IPS-15b (cell line): ENCODE data around the gene GLUL.
"Not testable (repeated sequence)": the region's sequence is repeated elsewhere in the genome, so short reads cannot be mapped to it uniquely, and the experiment has no call there.

Experiments used
- H3K27me3 ChIP-seq: one replicate; pipeline ENCODE4 v1.6.1; 2013; ENCODE audit warnings: low read length; ENCODE audit not compliant: control insufficient read depth, insufficient read depth
- H3K36me3 ChIP-seq: one replicate; pipeline ENCODE4 v1.6.1; 2013; ENCODE audit warnings: low read length; ENCODE audit not compliant: control insufficient read depth, insufficient read depth
- H3K4me1 ChIP-seq: one replicate; pipeline ENCODE4 v1.6.1; 2013; ENCODE audit warnings: mild to moderate bottlenecking, low read length; ENCODE audit not compliant: control insufficient read depth, insufficient read depth
- H3K4me3 ChIP-seq: one replicate; pipeline ENCODE4 v1.5.1; 2013; ENCODE audit warnings: low read depth, low read length
- H3K9ac ChIP-seq: one replicate; pipeline ENCODE4 v1.6.1; 2013; ENCODE audit warnings: low read depth, mild to moderate bottlenecking, low read length
- H3K9me3 ChIP-seq: one replicate; pipeline ENCODE4 v1.6.1; 2013; ENCODE audit warnings: mild to moderate bottlenecking, low read length; ENCODE audit not compliant: control insufficient read depth, insufficient read depth

Gene GLUL

GRCh38 chr1:182379781-182380180 is 11.8 kb downstream of the GLUL start:
- H3K9ac ChIP-seq, H3K4me1 ChIP-seq, H3K9me3 ChIP-seq, H3K27me3 ChIP-seq, H3K4me3 ChIP-seq: not testable (repeated sequence)
- peaks cover 14% of the 10 kb centered on the region for H3K36me3 ChIP-seq

- H3K27me3 ChIP-seq: no peaks in the 10 kb centered on the region
- no peaks in the 10 kb centered on the region for H3K4me1 ChIP-seq
- no peaks in the 10 kb centered on the region for H3K9me3 ChIP-seq
Observed at GRCh38 chr1:182376936-182377574, 14.5 kb downstream of the GLUL start.

GRCh38 chr1:182374101-182374834 is 17.3 kb downstream of the GLUL start:
- Histone ChIP-seq H3K9ac (no peak overlapping the region), H3K4me3 (no peak overlapping the region), H3K9me3 (no peaks in the 10 kb centered on the region), H3K36me3 (no peaks in the 10 kb centered on the region), H3K4me1 (no peaks in the 10 kb centered on the region), H3K27me3 (no peaks in the 10 kb centered on the region)

More at GRCh38 chr1:182376936-182377574, 14.5 kb downstream of the GLUL start:
- Histone ChIP-seq H3K4me3 (no peak overlapping the region), H3K36me3 (no peaks in the 10 kb centered on the region), H3K9ac (no peak overlapping the region)

- Histone ChIP-seq H3K9ac (no peak overlapping the region), H3K9me3 (no peaks in the 10 kb centered on the region), H3K36me3 (no peaks in the 10 kb centered on the region), H3K27me3 (no peaks in the 10 kb centered on the region), H3K4me3 (no peak overlapping the region), H3K4me1 (no peaks in the 10 kb centered on the region)
Observed at GRCh38 chr1:182370532-182370931, 21.1 kb downstream of the GLUL start.

DNA sequence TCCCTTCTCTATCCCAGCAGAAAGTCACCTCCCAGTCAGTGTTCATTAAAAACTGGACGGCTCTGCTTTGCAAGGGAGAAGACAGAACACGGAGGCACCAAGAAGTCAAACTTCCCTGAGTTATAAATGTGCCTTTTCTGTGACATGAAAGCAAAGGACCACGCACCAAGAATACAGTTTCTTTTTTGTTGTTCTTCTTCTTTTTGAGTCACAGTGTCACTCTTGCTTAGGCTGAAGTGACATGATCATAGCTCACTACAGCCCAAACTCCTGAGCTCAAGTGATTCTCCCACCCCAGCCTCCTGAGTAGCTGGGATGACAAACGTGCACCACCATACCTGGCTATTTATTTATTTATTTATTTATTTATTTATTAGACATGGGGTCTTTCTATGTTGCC is 22.7 kb downstream of the GLUL start:
- H3K4me1 ChIP-seq: no peaks in the 10 kb centered on the region
- H3K4me3 ChIP-seq: no peak overlapping the region
- no peaks in the 10 kb centered on the region for H3K9me3 ChIP-seq
- H3K36me3 ChIP-seq: no peaks in the 10 kb centered on the region
- no peaks in the 10 kb centered on the region for H3K27me3 ChIP-seq
- no peak overlapping the region for H3K9ac ChIP-seq

DNA sequence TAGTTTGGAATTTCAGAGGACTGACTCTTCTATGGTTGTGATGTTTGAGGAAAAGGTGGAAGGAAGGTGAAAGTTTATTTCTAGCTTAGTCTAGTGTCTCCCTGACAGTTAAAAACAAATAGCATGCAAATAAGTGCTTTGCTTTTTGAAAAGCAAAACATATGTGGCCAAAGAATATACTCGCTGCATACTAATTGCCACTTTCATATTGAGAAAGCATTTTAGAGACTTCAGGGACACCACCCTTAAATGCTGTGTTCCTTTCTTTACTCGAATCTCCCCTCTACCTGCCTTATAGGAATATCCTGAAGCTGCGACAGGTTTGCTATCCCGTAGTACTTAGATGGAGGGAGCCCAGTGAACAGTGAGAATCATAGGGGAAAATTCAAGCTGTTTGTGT is 23.2 kb downstream of the GLUL start:
- Histone ChIP-seq H3K9ac (no peak overlapping the region), H3K4me3 (no peak overlapping the region), H3K36me3 (no peaks in the 10 kb centered on the region), H3K4me1 (no peaks in the 10 kb centered on the region), H3K27me3 (no peaks in the 10 kb centered on the region), H3K9me3 (no peaks in the 10 kb centered on the region)

- Histone ChIP-seq H3K9ac (no peak overlapping the region), H3K4me3 (no peak overlapping the region), H3K4me1 (no peaks in the 10 kb centered on the region), H3K36me3 (no peaks in the 10 kb centered on the region), H3K27me3 (no peaks in the 10 kb centered on the region), H3K9me3 (no peaks in the 10 kb centered on the region)
Observed at GRCh38 chr1:182367926-182368325, 23.7 kb downstream of the GLUL start.

- no peak overlapping the region for H3K4me3 ChIP-seq
- no peaks in the 10 kb centered on the region for H3K36me3 ChIP-seq
- H3K27me3 ChIP-seq: no peaks in the 10 kb centered on the region
- H3K9me3 ChIP-seq: no peaks in the 10 kb centered on the region
- H3K9ac ChIP-seq: no peak overlapping the region
- no peaks in the 10 kb centered on the region for H3K4me1 ChIP-seq
Observed at GRCh38 chr1:182366596-182366995, 25.0 kb downstream of the GLUL start.

GRCh38 chr1:182359645-182360044 is 31.9 kb downstream of the GLUL start:
- no peak overlapping the region for H3K9ac ChIP-seq
- no peaks in the 10 kb centered on the region for H3K36me3 ChIP-seq
- H3K9me3 ChIP-seq: no peaks in the 10 kb centered on the region
- peaks cover 13% of the 10 kb centered on the region for H3K4me1 ChIP-seq
- no peak overlapping the region for H3K4me3 ChIP-seq
- H3K27me3 ChIP-seq: no peaks in the 10 kb centered on the region

DNA sequence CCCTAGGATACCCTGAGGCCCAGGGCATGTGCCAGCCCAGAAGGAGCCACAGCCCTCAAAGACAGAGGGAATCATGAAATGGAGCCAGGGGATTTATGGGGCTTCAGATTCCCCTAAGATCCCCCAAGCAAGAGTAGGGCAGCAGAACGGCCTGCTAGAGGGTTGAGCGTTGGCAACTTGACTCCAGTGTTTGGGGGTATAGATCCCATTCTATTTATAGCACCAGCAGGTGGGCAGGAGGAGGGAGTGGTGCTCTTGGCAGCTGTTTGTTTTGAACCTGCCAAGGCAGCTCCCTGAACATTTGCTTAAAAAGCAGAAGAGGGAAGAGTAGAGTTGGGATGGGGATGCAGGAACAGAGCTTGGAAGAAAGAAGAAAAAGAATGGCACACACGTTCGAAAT is 33.7 kb downstream of the GLUL start:
- Histone ChIP-seq H3K4me3 (no peak overlapping the region), H3K4me1 (peaks cover 13% of the 10 kb centered on the region), H3K27me3 (no peaks in the 10 kb centered on the region), H3K36me3 (no peaks in the 10 kb centered on the region), H3K9me3 (no peaks in the 10 kb centered on the region), H3K9ac (no peak overlapping the region)

DNA sequence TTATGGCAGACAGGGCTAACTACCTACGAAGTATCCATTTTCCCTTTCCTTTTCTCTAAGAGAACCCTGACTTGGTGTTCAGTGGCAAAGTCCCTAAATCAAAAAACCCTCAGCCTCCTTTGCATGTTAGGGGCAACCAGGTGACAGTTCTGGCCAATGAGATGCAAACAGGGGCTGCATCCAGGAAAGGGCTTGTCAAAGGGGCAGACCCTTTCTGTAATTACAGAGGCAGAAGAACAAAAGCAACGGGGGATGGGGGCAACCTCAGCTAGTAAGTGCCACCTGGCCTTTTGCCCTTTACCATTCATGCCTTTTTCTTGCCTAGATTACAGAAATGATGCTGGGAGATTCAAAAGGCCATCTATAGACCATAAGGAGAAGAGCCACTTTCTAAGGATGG is 34.4 kb downstream of the GLUL start:
- H3K27me3 ChIP-seq: no peaks in the 10 kb centered on the region
- no peaks in the 10 kb centered on the region for H3K9me3 ChIP-seq
- peaks cover 13% of the 10 kb centered on the region for H3K4me1 ChIP-seq
- H3K4me3 ChIP-seq: no peak overlapping the region
- no peak overlapping the region for H3K9ac ChIP-seq
- no peaks in the 10 kb centered on the region for H3K36me3 ChIP-seq

DNA sequence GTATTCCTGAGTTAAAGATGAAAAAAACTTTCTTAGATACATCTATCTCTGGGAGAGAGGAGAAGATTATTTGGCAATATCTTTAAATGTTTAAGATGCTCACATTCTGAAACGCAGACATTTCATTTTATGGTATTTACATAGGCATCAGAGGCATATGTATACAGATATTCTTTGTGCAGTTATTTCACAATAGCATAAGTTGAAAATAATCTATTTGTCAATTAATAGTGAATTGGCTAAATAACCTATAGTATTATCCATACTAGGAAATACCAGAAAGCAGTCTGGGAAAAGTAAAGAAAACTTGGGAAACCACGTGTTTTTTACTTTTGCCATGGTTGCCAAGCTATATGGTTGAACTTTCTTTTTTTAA is 35.9 kb downstream of the GLUL start:
- H3K4me3 ChIP-seq: no peak overlapping the region
- no peaks in the 10 kb centered on the region for H3K36me3 ChIP-seq
- H3K9ac ChIP-seq: no peak overlapping the region
- H3K4me1 ChIP-seq: peaks cover 13% of the 10 kb centered on the region
- H3K27me3 ChIP-seq: no peaks in the 10 kb centered on the region
- H3K9me3 ChIP-seq: no peaks in the 10 kb centered on the region
